GM12875 (cell line): ENCODE data around the gene OSCP1.
"Not testable (repeated sequence)": the region's sequence is repeated elsewhere in the genome, so short reads cannot be mapped to it uniquely, and the experiment has no call there.

Source experiments
- H3K4me3 ChIP-seq: one replicate; pipeline ENCODE4 v1.5.1; 2011; ENCODE audit warnings: low read depth, low read length, control low read depth
- TF ChIP-seq, protein P1 (sequence below): IDR thresholded peaks from 2 replicates; pipeline ENCODE4 v1.5.1; 2011; ENCODE audit warnings: low read depth, mild to moderate bottlenecking, control low read depth, inconsistent platforms, low read length, moderate library complexity, borderline replicate concordance; ENCODE audit not compliant: insufficient read depth

The OSCP1 gene

DNA sequence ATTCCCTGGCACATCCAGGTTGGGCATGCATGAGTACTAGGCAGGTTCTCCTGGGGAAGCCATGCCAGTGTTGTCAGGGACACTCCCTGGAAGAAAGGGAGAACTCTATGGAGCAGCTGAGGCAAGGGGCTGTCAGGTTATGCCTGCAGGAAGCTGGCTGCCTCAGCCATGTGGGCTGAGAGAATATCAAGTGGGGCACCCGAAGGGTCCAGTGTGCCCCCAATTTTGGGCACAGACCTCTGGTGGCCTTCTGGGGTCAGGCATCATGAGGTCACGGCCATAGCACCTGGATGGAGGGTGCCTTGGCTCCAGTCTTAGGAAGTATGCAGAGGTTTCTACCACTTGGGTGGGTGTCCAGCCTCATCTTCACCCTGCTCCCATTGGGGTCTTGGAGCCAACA lies 29.9 kb upstream of the OSCP1 start:
- TF ChIP-seq, protein P1, sequence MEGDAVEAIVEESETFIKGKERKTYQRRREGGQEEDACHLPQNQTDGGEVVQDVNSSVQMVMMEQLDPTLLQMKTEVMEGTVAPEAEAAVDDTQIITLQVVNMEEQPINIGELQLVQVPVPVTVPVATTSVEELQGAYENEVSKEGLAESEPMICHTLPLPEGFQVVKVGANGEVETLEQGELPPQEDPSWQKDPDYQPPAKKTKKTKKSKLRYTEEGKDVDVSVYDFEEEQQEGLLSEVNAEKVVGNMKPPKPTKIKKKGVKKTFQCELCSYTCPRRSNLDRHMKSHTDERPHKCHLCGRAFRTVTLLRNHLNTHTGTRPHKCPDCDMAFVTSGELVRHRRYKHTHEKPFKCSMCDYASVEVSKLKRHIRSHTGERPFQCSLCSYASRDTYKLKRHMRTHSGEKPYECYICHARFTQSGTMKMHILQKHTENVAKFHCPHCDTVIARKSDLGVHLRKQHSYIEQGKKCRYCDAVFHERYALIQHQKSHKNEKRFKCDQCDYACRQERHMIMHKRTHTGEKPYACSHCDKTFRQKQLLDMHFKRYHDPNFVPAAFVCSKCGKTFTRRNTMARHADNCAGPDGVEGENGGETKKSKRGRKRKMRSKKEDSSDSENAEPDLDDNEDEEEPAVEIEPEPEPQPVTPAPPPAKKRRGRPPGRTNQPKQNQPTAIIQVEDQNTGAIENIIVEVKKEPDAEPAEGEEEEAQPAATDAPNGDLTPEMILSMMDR = no peak

DNA sequence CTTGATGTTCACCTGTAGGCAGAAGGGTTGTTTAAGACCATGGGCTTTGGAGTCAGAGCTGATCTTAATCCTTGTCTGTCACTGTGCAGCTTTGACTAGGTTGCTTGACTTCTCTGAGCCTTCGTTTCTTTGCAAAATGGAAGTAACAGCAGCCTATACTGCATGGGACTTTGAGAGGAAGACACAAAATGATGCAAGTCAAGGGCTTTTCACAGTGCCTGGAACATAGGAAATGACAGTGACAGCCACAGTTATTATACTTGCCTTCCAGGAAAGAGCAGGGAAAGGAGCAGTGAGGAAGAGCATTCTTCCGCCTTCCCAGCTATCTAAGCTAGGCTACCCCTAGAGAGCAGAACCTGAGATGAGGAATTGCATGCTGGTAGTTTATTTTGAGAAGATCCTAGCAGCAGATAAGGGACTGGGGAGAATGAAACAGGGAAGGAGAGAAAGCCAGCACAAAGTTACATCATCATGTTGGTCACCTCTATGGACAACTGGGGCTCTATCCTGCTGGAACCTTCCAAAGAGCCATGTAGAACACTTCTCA lies 29.3 kb upstream of the OSCP1 start:
- H3K4me3 ChIP-seq = no peak overlapping the region
- TF ChIP-seq, protein P1 = no peak

More for the DNA sequence above, 29.9 kb upstream of the OSCP1 start:
- H3K4me3 ChIP-seq = no peak overlapping the region

DNA sequence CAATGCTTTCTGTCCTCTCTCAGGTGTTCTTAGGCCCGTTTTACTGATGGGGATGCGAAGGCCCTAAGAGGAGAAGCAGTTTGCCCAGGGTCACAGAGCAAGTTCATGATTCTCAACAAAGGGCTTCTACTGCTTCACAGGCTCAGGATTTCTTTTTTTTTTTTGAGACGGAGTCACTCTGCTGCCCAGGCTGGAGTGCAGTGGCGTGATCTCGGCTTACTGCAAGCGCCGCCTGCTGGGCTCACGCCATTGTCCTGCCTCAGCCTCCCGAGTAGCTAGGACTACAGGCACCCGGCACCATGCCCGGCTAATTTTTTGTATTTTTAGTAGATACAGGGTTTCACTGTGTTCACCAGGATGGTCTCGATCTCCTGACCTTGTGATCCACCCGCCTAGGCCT lies 27.4 kb upstream of the OSCP1 start:
- H3K4me3 ChIP-seq = not testable (repeated sequence)

DNA sequence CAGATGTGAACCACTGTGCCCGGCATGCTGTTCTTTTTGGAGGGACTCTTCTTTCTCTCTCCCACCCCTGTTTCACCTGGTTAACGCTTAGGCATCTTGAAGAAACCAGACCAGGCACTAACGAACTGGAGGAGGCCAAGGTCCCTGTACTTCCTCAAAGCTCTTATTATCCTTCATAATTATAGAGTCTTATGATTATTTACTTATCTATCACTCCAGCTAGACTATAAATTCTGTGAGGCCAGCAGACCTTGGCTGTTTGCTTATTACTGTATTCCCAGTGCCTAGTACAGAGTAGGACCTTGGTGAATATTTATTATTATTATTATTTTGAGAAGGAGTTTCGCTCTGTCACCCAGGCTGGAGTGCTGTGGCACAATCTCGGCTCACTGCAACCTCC lies 26.7 kb upstream of the OSCP1 start:
- no peak overlapping the region for H3K4me3 ChIP-seq
- TF ChIP-seq, protein P1 = no peak

DNA sequence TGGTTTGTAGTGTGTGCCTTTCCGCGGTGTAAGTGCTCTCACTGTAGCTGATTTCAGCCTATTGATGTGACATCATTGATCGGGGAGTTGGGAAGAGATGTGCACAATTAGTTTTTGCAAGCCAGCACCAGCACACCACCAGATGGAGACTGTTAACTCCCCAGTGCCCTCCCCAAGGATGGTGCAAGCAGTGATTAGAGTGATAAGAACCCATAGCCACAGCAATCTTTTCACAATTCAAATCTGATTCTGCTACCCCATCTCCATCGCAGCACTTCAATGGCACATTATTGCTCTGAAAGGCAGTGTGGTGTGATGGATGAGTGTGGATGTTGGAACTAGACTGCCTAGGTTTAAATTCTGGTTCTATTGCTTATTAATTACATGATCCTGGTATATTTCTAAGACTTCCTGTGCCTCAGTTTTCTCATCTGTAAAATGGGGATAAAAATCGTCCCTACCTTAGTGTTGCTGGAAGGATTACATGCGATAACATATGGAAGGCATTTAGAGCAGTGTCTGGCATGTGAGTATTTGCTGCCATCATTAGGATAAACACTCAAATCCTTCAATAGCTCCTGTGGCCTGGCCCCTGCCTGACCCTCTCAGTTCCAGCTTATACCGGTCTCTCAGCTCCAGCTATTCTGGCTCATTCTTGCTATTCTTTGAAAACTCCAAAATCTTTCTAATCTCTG lies 25.8 kb upstream of the OSCP1 start:
- no peak overlapping the region for H3K4me3 ChIP-seq
- TF ChIP-seq, protein P1 = no peak

DNA sequence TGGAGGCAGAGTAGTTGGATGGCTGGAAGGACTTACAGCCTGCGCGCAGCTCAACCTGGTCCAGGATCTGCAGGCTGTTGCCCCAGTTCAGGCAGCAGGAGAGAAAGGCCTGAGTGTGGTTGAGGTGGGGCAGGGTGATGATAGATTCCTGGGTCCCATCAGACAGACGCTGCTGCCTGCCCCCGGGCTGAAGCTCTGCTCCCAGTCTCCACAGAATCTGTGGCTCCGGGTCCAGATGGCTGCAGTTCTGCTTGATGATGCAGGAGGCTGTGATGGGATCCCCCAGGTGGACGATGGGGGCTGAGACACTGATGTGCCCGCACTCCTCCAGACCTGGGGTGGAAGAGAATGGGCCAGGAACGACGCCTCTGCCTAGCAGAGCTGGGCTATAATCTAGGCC lies 25.1 kb upstream of the OSCP1 start:
- TF ChIP-seq, protein P1 = no peak
- H3K4me3 ChIP-seq = no peak overlapping the region

DNA sequence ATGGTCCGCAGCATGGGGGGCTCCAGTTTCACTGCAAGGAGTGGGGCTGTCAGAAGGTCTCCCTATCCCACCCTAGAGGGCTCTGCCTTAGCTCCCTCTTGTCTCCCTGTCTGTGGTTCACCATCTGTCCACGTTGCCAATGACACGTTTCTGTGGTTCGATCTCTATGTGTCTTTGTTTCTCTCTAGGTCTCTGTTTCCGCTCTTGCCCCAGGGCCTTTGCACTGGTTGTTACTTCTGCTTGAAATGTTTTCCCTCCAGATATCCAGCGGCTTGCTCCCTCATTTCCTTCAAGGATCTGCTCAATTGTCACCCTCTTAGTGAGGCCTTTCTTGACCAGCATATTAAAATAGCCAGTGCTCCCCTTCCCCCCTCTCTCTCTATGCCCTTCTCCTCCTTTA lies 22.4 kb upstream of the OSCP1 start:
- TF ChIP-seq, protein P1 = no peak
- H3K4me3 ChIP-seq = no peak overlapping the region
